ENCODE measurements around the gene FBLN1. TPM values are rescaled to one million over a fixed set of nuclear protein-coding genes. Genes with fewer than 3 reads are reported as not detected.

FBLN1 gene
- total and polyA plus RNA-seq, 9 of the 15 experiments (the other 6 are each of a cell fraction or from before 2014, with no cell fraction given), result 0.66 TPM; not detected in 8

GRCh38 chr22:45508814-45509213 lies 6.1 kb downstream of the FBLN1 start:
- Histone ChIP-seq H3K4me1 (replicated peaks in 1 of 2; ENCODE audit: control insufficient read depth in 2 of 2, insufficient read depth in 2 of 2, low read length in 2 of 2) (no peaks in the 10 kb centered on the region), H3K4me3 (no peak overlapping the region), H3K9me1 (ENCODE audit: control insufficient read depth, insufficient read depth, low read length) (no peaks in the 10 kb centered on the region), H3K9ac (ENCODE audit: insufficient read depth in 1 of 2, low read depth in 2 of 2, low read length in 2 of 2) (no peak overlapping the region), H3K4me2 (ENCODE audit: insufficient read depth, low read length) (no peak overlapping the region), H3K27ac (ENCODE audit: extremely low read depth, low read depth, low read length) (no peak overlapping the region), H3K27me3 (ENCODE audit: control insufficient read depth in 2 of 2, insufficient read depth in 2 of 2, low read length in 2 of 2) (peaks cover 3 to 39% of the 10 kb centered on the region in 2 experiments; a peak in 2 of 5 replicates), H3K79me2 (ENCODE audit: control insufficient read depth, insufficient read depth, low read length) (no peaks in the 10 kb centered on the region), H3K9me3 (replicated peaks; ENCODE audit: control insufficient read depth, insufficient read depth, low read depth, low read length) (no peaks in the 10 kb centered on the region), H3K36me3 (ENCODE audit: control insufficient read depth, insufficient read depth, low read length) (no peaks in the 10 kb centered on the region), H4K20me1 (replicated peaks; ENCODE audit: control insufficient read depth, insufficient read depth, low read length) (no peaks in the 10 kb centered on the region), H2AFZ (ENCODE audit: low read depth, low read length) (no peak overlapping the region)
- WGBS (ENCODE audit: insufficient coverage, low coverage, missing lambda C conversion rate), result 0% methylated on average over 4 of the region's 4 CpGs
- CTCF ChIA-PET (ENCODE audit: low intra/inter-chr PET ratio), result no interaction called here
- no peak for FAIRE-seq
- intact Hi-C loops (cut with micrococcal nuclease), result no loop called here
- ATAC-seq, result no peak
- in situ Hi-C loops (cut with MboI), result no loop called here
- no peak for DNase-seq (ENCODE audit: extremely low read depth in 1 of 4, low spot score in 3 of 4)
- BruUV-seq (replicated peaks), result no TSS peak
- TF ChIP-seq ZFP36 (IDR thresholded peaks at IDR 0.05; ENCODE audit: low read depth, low read length, partially characterized antibody) (peak; percentile 78), SRSF1 (IDR thresholded peaks at IDR 0.05; ENCODE audit: low read depth, low read length) (no peak)
- POLR2A ChIA-PET, result no interaction called here

GRCh38 chr22:45510376-45511232 lies 7.9 kb downstream of the FBLN1 start:
- no peak for TF ChIP-seq RAD51 (IDR thresholded peaks at IDR 0.05; ENCODE audit: borderline replicate concordance, low read depth)
- TF ChIP-seq ELF4 (CRISPR knock-in tag; IDR thresholded peaks at IDR 0.05), result no peak
- Histone ChIP-seq H3K27me3 (ENCODE audit: control insufficient read depth in 2 of 2, insufficient read depth in 2 of 2, low read length in 2 of 2) (peaks cover 9 to 55% of the 10 kb centered on the region in 2 experiments; a peak in 4 of 5 replicates), H3K79me2 (ENCODE audit: control insufficient read depth, insufficient read depth, low read length) (no peaks in the 10 kb centered on the region), H4K20me1 (replicated peaks; ENCODE audit: control insufficient read depth, insufficient read depth, low read length) (no peaks in the 10 kb centered on the region), H2AFZ (ENCODE audit: low read depth, low read length) (no peak overlapping the region), H3K27ac (ENCODE audit: extremely low read depth, low read depth, low read length) (no peak overlapping the region), H3K4me1 (replicated peaks in 1 of 2; ENCODE audit: control insufficient read depth in 2 of 2, insufficient read depth in 2 of 2, low read length in 2 of 2) (no peaks in the 10 kb centered on the region), H3K9me3 (replicated peaks; ENCODE audit: control insufficient read depth, insufficient read depth, low read depth, low read length) (no peaks in the 10 kb centered on the region), H3K9ac (ENCODE audit: insufficient read depth in 1 of 2, low read depth in 2 of 2, low read length in 2 of 2) (no peak overlapping the region), H3K4me3 (no peak overlapping the region), H3K36me3 (ENCODE audit: control insufficient read depth, insufficient read depth, low read length) (no peaks in the 10 kb centered on the region), H3K4me2 (ENCODE audit: insufficient read depth, low read length) (no peak overlapping the region), H3K9me1 (ENCODE audit: control insufficient read depth, insufficient read depth, low read length) (no peaks in the 10 kb centered on the region)
- FAIRE-seq (no peak), ATAC-seq (no peak), DNase-seq (ENCODE audit: extremely low read depth in 1 of 4, low spot score in 3 of 4) (no peak)
- BruUV-seq (replicated peaks), result no TSS peak
- WGBS (ENCODE audit: insufficient coverage, low coverage, missing lambda C conversion rate), result 2% methylated on average over 10 of the region's 14 CpGs
- in situ Hi-C loops (cut with MboI) (no loop called here), intact Hi-C loops (cut with micrococcal nuclease) (no loop called here)
- ChIA-PET CTCF (ENCODE audit: low intra/inter-chr PET ratio) (no interaction called here), POLR2A (no interaction called here)

All from K562 (cell line).